Body of pancreas (tissue), 4 donors: ENCODE results near the gene HMCN2.

ENCODE experiments used
- POLR2A ChIP-seq, 3 donors: fragments of 450-650 bp; IDR thresholded peaks; one replicate each; pipeline ENCODE4 v1.6.1; 2016; ENCODE audit warnings: antibody characterized with exemption in 3 of 3, mild to moderate bottlenecking in 2 of 3
- TF ChIP-seq, protein P1 (sequence below), 7 experiments: fragments of 450-650 bp in 4 of 7; fragments of 200-600 bp in 3 of 7; sonication (generic) in 3 of 7; IDR thresholded peaks; one replicate each; pipeline ENCODE4 v1.5.1; 2016 to 2019; ENCODE audit warnings: antibody characterized with exemption in 7 of 7

DNA sequence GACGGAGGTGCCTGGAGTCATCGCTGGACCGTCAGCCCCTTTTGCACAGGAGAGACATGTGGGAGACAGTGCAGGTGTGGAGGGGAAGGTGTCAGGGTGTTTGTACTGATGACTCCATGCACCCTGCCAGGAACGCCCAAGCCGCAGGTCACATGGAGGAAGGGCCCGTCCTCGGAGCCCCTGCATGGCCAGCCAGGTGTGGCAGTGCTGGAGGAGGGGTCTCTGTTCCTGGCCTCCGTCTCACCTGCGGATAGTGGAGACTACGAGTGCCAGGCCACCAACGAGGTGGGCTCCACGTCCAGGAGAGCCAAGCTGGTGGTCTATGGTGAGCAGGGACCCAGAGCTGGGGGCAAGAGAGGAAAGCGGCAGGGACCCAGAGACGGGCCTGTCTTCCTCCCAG, 81.5 kb downstream of the HMCN2 start:
- TF ChIP-seq, protein P1, sequence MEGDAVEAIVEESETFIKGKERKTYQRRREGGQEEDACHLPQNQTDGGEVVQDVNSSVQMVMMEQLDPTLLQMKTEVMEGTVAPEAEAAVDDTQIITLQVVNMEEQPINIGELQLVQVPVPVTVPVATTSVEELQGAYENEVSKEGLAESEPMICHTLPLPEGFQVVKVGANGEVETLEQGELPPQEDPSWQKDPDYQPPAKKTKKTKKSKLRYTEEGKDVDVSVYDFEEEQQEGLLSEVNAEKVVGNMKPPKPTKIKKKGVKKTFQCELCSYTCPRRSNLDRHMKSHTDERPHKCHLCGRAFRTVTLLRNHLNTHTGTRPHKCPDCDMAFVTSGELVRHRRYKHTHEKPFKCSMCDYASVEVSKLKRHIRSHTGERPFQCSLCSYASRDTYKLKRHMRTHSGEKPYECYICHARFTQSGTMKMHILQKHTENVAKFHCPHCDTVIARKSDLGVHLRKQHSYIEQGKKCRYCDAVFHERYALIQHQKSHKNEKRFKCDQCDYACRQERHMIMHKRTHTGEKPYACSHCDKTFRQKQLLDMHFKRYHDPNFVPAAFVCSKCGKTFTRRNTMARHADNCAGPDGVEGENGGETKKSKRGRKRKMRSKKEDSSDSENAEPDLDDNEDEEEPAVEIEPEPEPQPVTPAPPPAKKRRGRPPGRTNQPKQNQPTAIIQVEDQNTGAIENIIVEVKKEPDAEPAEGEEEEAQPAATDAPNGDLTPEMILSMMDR (IDR thresholded peaks at IDR 0.05): no peak
- TF ChIP-seq POLR2A (IDR thresholded peaks at IDR 0.05): no peak
